Glomerular endothelial cell (primary cell): ENCODE results near the gene GGTLC1. TPM values are rescaled to one million over a fixed set of nuclear protein-coding genes. Genes with fewer than 3 reads are reported as not detected.
"Not testable (repeated sequence)": the region's sequence is repeated elsewhere in the genome, so short reads cannot be mapped to it uniquely, and the experiment has no call there.

Experiments
- DNase-seq: peaks from one replicate; pipeline ENCODE4 v3.0.0-alpha.2; 2011; ENCODE audit warnings: low read depth, low spot score; ENCODE audit errors: extremely low read depth
- total RNA-seq: library from RNA; depleted of rRNA; stranded (reverse); fragments of >200 nt; gene quantifications from 2 replicates; pipeline ENCODE4 v1.2.3, GENCODE V29; 2015

GGTLC1 gene
- total RNA-seq, 1 donor from 2014 or later = not detected

- not testable (repeated sequence) for DNase-seq
Observed at GRCh38 chr20:23995291-23995690, 6.7 kb upstream of the GGTLC1 start.

- DNase-seq = not testable (repeated sequence)
Observed at GRCh38 chr20:23994001-23994633, 5.5 kb upstream of the GGTLC1 start.

GRCh38 chr20:23993440-23993839 lies 4.9 kb upstream of the GGTLC1 start:
- DNase-seq = not testable (repeated sequence)

GRCh38 chr20:23990296-23990695 lies 1.7 kb upstream of the GGTLC1 start:
- not testable (repeated sequence) for DNase-seq

- not testable (repeated sequence) for DNase-seq
Observed at GRCh38 chr20:23988966-23989365, 387 bp upstream of the GGTLC1 start.

GRCh38 chr20:23986716-23987115 lies 1.9 kb downstream of the GGTLC1 start:
- not testable (repeated sequence) for DNase-seq

GRCh38 chr20:23986310-23986709 lies 2.3 kb downstream of the GGTLC1 start:
- not testable (repeated sequence) for DNase-seq

- DNase-seq = not testable (repeated sequence)
Observed at GRCh38 chr20:23985790-23986225, 2.8 kb downstream of the GGTLC1 start.

GRCh38 chr20:23985066-23985789 lies 3.4 kb downstream of the GGTLC1 start:
- not testable (repeated sequence) for DNase-seq

- DNase-seq = not testable (repeated sequence)
Observed at GRCh38 chr20:23984476-23985023, 4.0 kb downstream of the GGTLC1 start.

GRCh38 chr20:23982112-23983018 lies 6.2 kb downstream of the GGTLC1 start:
- not testable (repeated sequence) for DNase-seq

GRCh38 chr20:23981526-23981925 lies 7.1 kb downstream of the GGTLC1 start:
- DNase-seq = not testable (repeated sequence)

GRCh38 chr20:23981014-23981413 lies 7.6 kb downstream of the GGTLC1 start:
- DNase-seq = not testable (repeated sequence)

- not testable (repeated sequence) for DNase-seq
Observed at GRCh38 chr20:23979899-23980811, 8.4 kb downstream of the GGTLC1 start.

- not testable (repeated sequence) for DNase-seq
Observed at GRCh38 chr20:23979380-23979779, 9.2 kb downstream of the GGTLC1 start.

- DNase-seq = not testable (repeated sequence)
Observed at GRCh38 chr20:23978457-23978856, 10.1 kb downstream of the GGTLC1 start.

- DNase-seq = no peak
Observed at GRCh38 chr20:23974966-23975365, 13.6 kb downstream of the GGTLC1 start.

GRCh38 chr20:23971310-23971709 lies 17.3 kb downstream of the GGTLC1 start:
- no peak for DNase-seq

- DNase-seq = no peak
Observed at GRCh38 chr20:23970049-23970448, 18.5 kb downstream of the GGTLC1 start.

- no peak for DNase-seq
Observed at GRCh38 chr20:23967616-23967979, 21.0 kb downstream of the GGTLC1 start.
